ENCODE results near the gene DLK1. TPM values are rescaled to one million over a fixed set of nuclear protein-coding genes. Genes with fewer than 3 reads are reported as not detected.

Gene DLK1
- total and polyA plus RNA-seq, 2 of the 13 experiments (the other 11 are each of a cell fraction or from before 2014, with no cell fraction given), result 95.5 to 312 TPM

DNA sequence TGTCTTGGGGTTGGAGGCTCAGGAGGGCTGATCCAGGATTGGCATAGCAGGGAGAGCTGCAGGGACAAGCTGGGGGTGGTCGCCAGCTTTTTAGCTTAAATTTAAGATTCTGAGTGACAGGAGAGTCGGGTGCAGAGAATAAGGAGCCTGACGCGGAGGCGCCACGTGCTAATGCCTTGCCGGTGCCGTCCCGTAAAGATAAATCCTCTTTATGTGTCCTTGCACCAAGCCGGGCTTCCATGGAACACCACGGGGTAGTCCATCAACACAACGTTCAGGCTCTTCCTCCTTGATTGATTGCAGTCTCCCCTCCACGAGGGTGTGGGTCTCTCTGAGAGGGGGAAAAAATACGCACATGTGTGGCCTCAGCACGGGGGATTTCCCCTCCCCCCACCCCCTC, 3.9 kb downstream of the DLK1 start:
- in situ Hi-C loops (cut with HindIII; ENCODE audit: extremely low pct_ligation_motif_present, low pct_unique_long_range_greater_than_20kb), result no loop called here
- Histone ChIP-seq H3K36me3 (replicated peaks in 1 of 2; ENCODE audit: control insufficient read depth in 1 of 2, insufficient read depth in 2 of 2, low read length in 2 of 2) (peaks cover 3 to 38% of the 10 kb centered on the region in 2 experiments), H3K79me2 (ENCODE audit: insufficient read depth, low read length) (peaks cover 22% of the 10 kb centered on the region), H2AFZ (ENCODE audit: low read length) (no peak overlapping the region), H3K9me3 (ENCODE audit: low read length) (no peaks in the 10 kb centered on the region), H3K27ac (ENCODE audit: extremely low read length, insufficient read depth, low read length) (no peak overlapping the region), H4K20me1 (ENCODE audit: insufficient read depth, low read length) (no peaks in the 10 kb centered on the region), H3K27me3 (ENCODE audit: control insufficient read depth in 1 of 2, insufficient read depth in 2 of 2, low read length in 2 of 2) (no peaks in the 10 kb centered on the region; a peak in 2 of 5 replicates), H3K4me3 (replicated peaks in 1 of 3; ENCODE audit: insufficient read depth in 1 of 3, low read depth in 2 of 3, low read length in 3 of 3) (no peak overlapping the region), H3K4me1 (ENCODE audit: insufficient read depth, low read length) (peaks cover 35% of the 10 kb centered on the region), H3K9ac (ENCODE audit: insufficient read depth, low read depth, low read length) (no peak overlapping the region), H3K4me2 (ENCODE audit: low read depth, low read length) (no peak overlapping the region)
- ChIA-PET POLR2A (interaction anchor here (1.6 kb wide), 1 partner anchor 40 kb away, joined by 3 read pairs; no protein-coding TSS in a partner anchor), CTCF (ENCODE audit: low intra/inter-chr PET ratio, low total read pairs) (no interaction called here)
- intact Hi-C loops (cut with micrococcal nuclease; ENCODE audit: unreplicated experiment), result no loop called here
- DNase-seq (ENCODE audit: low spot score), result no peak
- 87% methylated on average over 15 of the region's 15 CpGs for WGBS (ENCODE audit: low lambda C conversion rate)
- TF ChIP-seq ASH2L (IDR thresholded peaks at IDR 0.05; ENCODE audit: insufficient read length, low read depth, low read length) (no peak), ZNF143 (CRISPR knock-in tag; IDR thresholded peaks at IDR 0.05) (no peak)
- TF ChIP-seq, protein P1, sequence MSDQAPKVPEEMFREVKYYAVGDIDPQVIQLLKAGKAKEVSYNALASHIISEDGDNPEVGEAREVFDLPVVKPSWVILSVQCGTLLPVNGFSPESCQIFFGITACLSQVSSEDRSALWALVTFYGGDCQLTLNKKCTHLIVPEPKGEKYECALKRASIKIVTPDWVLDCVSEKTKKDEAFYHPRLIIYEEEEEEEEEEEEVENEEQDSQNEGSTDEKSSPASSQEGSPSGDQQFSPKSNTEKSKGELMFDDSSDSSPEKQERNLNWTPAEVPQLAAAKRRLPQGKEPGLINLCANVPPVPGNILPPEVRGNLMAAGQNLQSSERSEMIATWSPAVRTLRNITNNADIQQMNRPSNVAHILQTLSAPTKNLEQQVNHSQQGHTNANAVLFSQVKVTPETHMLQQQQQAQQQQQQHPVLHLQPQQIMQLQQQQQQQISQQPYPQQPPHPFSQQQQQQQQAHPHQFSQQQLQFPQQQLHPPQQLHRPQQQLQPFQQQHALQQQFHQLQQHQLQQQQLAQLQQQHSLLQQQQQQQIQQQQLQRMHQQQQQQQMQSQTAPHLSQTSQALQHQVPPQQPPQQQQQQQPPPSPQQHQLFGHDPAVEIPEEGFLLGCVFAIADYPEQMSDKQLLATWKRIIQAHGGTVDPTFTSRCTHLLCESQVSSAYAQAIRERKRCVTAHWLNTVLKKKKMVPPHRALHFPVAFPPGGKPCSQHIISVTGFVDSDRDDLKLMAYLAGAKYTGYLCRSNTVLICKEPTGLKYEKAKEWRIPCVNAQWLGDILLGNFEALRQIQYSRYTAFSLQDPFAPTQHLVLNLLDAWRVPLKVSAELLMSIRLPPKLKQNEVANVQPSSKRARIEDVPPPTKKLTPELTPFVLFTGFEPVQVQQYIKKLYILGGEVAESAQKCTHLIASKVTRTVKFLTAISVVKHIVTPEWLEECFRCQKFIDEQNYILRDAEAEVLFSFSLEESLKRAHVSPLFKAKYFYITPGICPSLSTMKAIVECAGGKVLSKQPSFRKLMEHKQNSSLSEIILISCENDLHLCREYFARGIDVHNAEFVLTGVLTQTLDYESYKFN (CRISPR knock-in tag; conservative IDR thresholded peaks at IDR 0.05), result no peak
- TF ChIP-seq, protein P2, sequence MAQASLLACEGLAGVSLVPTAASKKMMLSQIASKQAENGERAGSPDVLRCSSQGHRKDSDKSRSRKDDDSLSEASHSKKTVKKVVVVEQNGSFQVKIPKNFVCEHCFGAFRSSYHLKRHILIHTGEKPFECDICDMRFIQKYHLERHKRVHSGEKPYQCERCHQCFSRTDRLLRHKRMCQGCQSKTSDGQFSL (CRISPR knock-in tag; IDR thresholded peaks at IDR 0.05), result no peak
- BruUV-seq (replicated peaks), result no TSS peak
- no peak for ATAC-seq
- FAIRE-seq, result no peak
